Eye (tissue), 1 donor: Measurements from ENCODE around the gene REC8.

Experiments used
- DNase-seq: peaks from one replicate; pipeline ENCODE4 v3.0.0-alpha.2; 2015

The REC8 gene

GRCh38 chr14:24160850-24161804 is 10.8 kb upstream of the REC8 start, which contains the start of gene IRF9:
Gene IRF9, plus strand, starts transcription at chr14:24161265. Its CDS starts 880 bp downstream, at chr14:24162145.
- DNase-seq = peak; percentile 98

DNA sequence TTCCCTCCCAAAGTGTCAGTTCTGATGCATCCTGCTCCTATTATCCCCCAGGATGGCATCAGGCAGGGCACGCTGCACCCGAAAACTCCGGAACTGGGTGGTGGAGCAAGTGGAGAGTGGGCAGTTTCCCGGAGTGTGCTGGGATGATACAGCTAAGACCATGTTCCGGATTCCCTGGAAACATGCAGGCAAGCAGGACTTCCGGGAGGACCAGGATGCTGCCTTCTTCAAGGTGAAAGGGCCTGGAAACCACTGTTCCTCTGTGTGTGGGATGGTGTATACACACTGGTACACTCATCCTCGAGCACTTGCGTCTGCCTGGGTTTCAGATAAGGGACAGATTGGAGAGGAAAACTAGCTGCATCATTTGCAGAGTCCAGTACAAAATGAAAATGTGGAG is 9.8 kb upstream of the REC8 start:
- DNase-seq = no peak

DNA sequence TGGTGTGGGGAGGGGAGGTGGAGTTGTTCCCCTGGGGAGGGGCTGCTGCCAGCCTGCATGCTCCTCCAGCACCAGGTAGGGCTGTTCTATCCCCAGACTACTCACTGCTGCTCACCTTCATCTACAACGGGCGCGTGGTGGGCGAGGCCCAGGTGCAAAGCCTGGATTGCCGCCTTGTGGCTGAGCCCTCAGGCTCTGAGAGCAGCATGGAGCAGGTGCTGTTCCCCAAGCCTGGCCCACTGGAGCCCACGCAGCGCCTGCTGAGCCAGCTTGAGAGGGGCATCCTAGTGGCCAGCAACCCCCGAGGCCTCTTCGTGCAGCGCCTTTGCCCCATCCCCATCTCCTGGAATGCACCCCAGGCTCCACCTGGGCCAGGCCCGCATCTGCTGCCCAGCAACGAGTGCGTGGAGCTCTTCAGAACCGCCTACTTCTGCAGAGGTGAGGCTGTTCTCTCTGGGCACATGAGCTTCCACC is 7.3 kb upstream of the REC8 start:
- DNase-seq = no peak

DNA sequence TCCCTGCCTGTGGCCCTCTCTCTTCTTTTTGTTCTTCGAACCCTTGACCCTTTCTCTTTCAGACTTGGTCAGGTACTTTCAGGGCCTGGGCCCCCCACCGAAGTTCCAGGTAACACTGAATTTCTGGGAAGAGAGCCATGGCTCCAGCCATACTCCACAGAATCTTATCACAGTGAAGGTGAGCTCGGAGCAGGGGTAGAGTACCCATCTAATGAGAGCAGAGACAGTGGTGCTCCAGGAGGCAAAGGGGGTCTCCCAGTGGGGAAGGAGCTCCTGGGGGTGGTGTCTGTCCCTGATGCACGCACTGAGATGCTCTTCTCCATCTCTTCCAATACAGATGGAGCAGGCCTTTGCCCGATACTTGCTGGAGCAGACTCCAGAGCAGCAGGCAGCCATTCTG is 6.1 kb upstream of the REC8 start:
- DNase-seq = no peak

- DNase-seq = no peak
Measured at GRCh38 chr14:24167469-24168114, 4.3 kb upstream of the REC8 start.

- DNase-seq = no peak
Measured at GRCh38 chr14:24172261-24172860, 481 bp downstream of the REC8 start.

- DNase-seq = no peak
Measured at GRCh38 chr14:24172871-24173281, 996 bp downstream of the REC8 start.

- DNase-seq = no peak
Measured at GRCh38 chr14:24176599-24176998, 4.7 kb downstream of the REC8 start.

DNA sequence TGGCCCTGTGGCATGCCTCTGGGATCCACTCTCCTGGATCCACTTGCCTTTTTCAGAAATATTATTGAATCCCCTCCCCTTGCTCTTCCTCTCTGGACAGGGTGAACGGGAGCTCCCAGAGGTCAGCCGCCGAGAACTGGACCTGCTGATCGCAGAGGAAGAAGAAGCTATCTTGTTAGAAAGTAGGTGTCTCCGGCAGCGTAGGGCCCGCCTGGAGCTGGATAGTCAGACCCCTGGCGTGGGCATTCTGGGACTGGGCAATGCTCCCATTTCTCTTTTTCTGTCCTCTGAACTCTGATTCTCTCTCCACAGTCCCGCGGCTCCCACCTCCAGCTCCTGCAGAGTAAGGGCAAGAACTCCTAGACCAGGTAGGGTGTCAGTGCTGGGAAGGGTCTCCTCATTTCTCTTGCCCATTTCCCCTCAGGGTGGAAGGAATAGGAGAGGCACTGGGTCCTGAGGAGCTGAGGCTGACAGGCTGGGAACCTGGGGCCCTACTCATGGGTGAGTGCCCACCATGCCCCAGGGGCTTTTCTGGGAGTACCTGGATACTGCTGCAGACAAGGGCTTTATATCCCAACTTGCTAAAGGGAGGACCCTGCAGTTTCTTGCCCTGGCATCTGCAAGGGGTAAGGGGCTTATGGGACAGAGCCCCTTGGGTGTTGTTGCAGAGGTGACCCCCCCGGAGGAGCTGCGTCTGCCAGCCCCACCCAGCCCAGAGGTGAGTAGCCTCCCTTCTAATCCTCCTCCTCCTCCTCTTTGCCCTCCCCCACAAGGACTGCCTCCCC is 5.4 kb downstream of the REC8 start:
- no peak for DNase-seq

DNA sequence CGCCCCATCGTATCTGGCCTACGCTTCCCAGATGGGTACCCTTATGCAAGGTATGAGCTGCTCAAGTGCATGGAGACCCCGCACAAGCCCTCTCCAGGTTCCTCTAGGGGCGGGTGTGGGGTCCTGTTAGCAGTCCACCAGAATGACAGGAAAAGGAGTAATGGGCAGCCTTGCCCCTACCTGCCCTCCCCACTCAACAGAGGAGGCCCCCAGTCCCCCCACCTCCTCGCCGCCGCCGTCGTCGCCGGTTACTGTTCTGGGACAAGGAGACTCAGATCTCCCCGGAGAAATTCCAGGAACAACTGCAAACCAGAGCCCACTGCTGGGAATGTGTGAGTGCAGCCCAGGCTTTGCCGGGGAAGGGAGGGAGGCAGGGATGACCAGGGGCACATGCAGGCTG is 6.0 kb downstream of the REC8 start:
- no peak for DNase-seq

DNA sequence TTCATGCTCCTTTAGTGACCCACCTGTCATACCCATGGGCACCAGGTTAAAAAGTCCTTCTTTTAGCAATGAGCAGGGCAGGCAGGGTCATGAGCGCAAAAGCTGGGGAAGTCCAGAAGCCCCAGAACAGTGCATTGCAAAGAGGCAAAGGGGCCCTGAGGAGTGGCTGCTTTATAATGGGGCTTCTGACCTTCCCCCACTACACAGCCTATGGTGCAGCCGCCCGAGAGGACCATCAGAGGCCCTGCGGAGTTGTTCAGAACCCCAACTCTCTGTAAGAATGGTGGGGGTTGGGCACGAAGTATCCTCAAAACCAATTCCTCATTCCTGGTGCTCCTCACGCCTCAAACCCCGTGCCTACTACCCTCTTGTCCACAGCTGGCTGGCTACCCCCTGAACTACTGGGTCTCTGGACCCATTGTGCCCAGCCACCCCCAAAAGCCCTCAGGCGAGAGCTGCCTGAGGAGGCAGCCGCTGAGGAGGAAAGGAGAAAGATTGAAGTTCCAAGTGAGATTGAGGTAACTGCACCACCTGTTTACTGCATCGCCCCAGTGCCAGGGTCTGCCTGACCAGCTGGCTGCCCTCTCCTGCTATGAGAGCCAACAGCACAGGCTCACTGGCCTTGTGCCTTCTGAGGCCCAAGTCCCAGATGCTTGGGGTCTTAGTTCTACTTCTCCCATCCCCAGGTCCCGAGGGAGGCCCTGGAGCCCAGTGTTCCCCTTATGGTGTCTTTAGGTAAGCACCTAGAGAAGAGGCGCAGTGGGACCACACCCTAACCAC is 6.7 kb downstream of the REC8 start:
- DNase-seq = no peak

DNA sequence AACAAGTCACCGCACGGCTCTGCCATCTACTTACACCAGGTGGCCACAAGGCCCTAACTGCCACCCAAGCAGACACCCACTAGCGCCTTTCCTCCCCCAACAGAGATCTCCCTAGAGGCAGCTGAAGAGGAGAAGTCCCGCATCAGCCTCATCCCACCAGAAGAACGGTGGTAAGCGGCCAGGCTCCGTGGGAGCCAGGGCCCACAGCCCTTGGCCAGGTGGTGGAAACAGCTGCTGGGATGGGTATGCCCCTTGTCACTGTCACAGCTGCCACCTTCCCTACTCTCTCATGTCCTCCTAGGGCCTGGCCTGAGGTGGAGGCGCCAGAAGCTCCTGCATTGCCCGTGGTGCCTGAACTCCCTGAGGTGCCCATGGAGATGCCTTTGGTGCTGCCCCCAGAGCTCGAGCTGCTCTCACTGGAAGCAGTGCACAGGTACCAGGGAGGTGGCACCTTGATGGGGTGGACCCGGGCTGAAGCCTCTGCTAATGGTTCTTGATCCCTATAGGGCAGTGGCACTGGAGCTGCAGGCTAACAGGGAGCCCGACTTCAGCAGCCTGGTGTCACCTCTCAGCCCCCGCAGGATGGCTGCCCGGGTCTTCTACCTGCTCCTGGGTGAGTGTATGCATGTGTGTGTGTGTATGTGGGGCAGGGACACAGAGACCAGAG is 7.5 kb downstream of the REC8 start:
- no peak for DNase-seq

DNA sequence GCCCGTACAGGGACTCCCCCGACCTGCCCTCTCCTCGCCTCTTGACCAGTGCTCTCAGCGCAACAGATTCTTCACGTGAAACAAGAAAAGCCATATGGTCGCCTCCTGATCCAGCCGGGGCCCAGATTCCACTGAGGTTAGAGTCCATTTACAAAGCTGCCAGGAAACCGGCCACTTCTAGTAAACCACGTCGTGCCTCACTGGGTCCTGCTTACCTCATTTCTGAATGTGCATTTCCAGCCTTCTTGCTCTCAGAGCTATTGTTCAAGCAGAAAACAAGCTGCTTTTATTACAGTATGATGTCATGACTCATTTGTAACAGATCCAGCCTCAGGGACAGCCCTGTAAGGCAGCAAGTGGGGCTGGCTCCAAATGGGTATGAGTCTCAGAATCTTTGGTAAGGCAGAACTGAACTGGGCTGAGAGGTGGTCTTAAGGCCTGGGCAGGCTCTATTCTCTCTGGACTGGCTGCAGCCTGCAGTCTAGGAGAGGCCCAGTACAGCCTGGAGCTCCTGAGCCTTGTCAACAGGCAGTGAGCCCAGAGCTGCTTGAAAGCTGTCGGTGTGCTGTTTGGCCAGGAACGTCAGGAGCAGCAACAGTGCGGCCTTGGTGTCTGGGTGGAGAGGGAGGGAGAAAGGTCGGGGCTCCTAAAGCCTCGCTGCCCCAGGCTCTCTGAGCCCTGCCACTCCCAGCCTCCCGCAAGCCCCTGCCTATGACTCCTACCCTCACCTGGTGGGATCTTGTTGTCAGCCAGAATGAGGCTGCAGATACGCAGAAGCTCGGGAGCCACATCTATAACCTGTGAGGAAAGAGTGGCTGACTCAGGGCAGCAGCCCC is 8.3 kb downstream of the REC8 start:
- DNase-seq = no peak

GRCh38 chr14:24181371-24182077 is 9.6 kb downstream of the REC8 start:
- no peak for DNase-seq

DNA sequence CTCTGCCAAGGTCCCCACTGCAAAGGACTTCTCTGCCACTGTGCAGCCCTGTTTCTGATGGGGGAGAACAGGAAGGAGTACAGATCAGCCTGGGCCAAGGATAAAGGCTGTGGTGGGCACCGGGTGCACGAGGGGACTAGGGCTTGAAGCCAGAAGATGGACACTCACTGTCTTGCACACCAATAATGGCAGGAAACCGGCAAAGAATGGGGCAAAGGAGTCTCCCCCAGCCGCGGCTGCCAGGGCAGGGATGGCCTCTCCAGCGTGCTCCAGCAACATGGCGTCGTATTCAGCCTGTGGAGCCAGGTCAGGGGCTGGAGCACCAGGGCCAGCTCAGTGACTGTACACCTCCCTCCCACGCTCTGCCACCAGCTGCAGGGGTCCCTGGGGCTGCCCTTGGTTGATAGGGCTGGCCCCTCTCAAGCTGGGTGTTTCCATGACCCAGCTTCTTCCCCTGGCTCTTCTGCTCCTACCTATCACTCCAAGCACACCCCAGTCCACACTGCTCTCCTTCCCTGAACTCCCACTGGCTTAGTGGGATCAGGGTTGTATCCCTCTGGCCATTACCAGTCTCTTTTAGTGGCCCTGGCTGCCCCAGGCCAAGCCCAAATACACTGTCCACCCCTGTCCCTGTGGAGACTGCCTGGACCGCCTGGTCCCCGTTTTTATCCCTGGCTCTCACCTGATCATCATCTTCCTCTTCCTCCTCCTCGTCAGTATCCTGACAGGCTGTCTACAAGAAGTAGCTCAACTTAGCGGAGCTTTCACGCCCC is 10.4 kb downstream of the REC8 start:
- no peak for DNase-seq

DNA sequence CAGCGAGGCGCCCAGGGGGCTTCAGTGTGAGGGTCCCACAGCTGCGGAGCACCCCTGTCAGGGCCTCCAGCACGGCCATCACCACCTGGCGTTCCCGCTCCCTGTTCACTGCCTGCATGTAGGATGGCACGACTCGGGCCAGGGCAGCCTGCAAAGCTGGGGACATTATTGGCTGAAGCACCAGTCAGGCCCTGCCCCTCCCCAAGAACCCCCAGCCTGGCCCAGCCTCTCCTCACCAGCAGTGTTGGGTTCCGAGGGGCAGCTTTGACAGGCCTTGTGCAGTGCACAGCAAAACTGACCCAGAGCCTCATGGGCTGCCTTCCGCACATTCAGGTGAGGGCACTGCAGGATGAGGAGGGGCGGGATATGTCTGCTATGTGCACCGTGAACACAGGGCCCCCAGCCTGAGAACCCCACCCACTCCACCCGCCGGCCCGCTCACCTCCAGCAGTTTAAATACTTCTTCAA is 11.2 kb downstream of the REC8 start:
- no peak for DNase-seq

GRCh38 chr14:24184104-24184970 is 12.5 kb downstream of the REC8 start:
- no peak for DNase-seq

DNA sequence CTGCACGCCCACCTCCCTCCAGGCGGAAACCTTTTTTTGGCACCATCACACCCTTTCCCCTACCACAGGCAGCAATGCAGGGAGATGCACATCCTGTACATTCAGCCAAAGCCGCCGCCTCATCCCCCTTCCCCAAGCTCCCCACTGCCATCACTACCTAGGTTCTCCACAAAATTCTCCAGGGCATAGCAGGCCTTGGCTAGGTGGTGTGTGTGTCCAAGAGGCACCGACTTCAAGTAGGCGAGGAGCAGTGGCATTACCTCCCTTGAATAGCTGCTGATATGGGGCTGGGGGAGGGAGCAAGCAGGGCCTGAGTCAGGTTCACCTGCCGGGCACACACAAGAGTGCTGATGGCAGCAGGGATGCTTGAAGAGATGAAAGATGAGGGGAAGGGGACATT is 13.1 kb downstream of the REC8 start:
- no peak for DNase-seq
